K562 (cell line): ENCODE results near the gene HDGFL2. TPM values are rescaled to one million over a fixed set of nuclear protein-coding genes. Genes with fewer than 3 reads are reported as not detected.

ENCODE experiments used
- ATAC-seq: fragments of 200-7000 bp; cut with Tn5 transposase; 3 replicates; pipeline ENCODE4 v1.9.1; 2020; ENCODE audit warnings: moderate library complexity
- BruUV-seq: library from RNA; stranded (reverse); fragments of 400-500 nt; replicated peaks from 2 replicates; lab custom pipeline; 2021; lab: Mats Ljungman, UMichigan
- CTCF ChIA-PET: fragments of 300-600 bp; formaldehyde crosslinking; extraction: SDS; loops from one replicate; lab custom pipeline; 2021; ENCODE audit warnings: low intra/inter-chr PET ratio; lab: Yijun Ruan, JAX
- POLR2A ChIA-PET: fragments of 300-600, 350-650 bp; sonication (Branson Sonifier 250); formaldehyde crosslinking; extraction: SDS; loops from one replicate; lab custom pipeline; 2021; ENCODE audit warnings: antibody characterized with exemption, inconsistent platforms; lab: Yijun Ruan, JAX
- DNase-seq, 4 experiments: peaks; one replicate each; pipeline versions ENCODE4 v3.0.0 to v3.0.0-alpha.2; 2011 to 2018; ENCODE audit warnings: low spot score in 3 of 4, mixed read lengths in 3 of 4; ENCODE audit errors: extremely low read depth in 1 of 4
- FAIRE-seq: peaks from 2 replicates; lab custom pipeline; 2011; peaks lifted over from hg19 to GRCh38; lab: Jason Lieb, UNC
- H2AFZ ChIP-seq: 2 replicates; pipeline ENCODE4 v1.6.0; 2011; ENCODE audit warnings: low read depth, low read length, control low read depth, inconsistent platforms
- H3K27ac ChIP-seq: fragments of 200-600 bp; 3 replicates; pipeline ENCODE4 v1.8.0; 2011; ENCODE audit warnings: low read depth, mild to moderate bottlenecking, control low read depth, inconsistent platforms, low read length, moderate library complexity, mixed read lengths; ENCODE audit errors: extremely low read depth
- H3K27me3 ChIP-seq, 2 experiments: fragments of 300-600 bp in 1 of 2; 2 replicates in 1 of 2; 3 replicates in 1 of 2; pipeline versions ENCODE4 v1.6.0 to v1.8.0; 2011; ENCODE audit warnings: inconsistent platforms in 2 of 2, low read length in 2 of 2, mild to moderate bottlenecking in 1 of 2, mixed read lengths in 1 of 2, moderate library complexity in 1 of 2; ENCODE audit not compliant: control insufficient read depth in 2 of 2, insufficient read depth in 2 of 2
- H3K36me3 ChIP-seq: fragments of 300-600 bp; 3 replicates; pipeline ENCODE4 v1.8.0; 2011; ENCODE audit warnings: mild to moderate bottlenecking, low read length, inconsistent platforms; ENCODE audit not compliant: control insufficient read depth, insufficient read depth
- H3K4me1 ChIP-seq, 2 experiments: fragments of 200-600 bp in 1 of 2; replicated peaks in 1 of 2; 2 replicates in 1 of 2; 3 replicates in 1 of 2; pipeline versions ENCODE4 v1.5.1 to v1.8.0; 2011; ENCODE audit warnings: inconsistent platforms in 2 of 2, low read length in 2 of 2, mild to moderate bottlenecking in 1 of 2, mixed read lengths in 1 of 2, moderate library complexity in 1 of 2; ENCODE audit not compliant: control insufficient read depth in 2 of 2, insufficient read depth in 2 of 2
- H3K4me2 ChIP-seq: 2 replicates; pipeline ENCODE4 v1.6.1; 2011; ENCODE audit warnings: low read length, control low read depth, inconsistent platforms, mixed read lengths; ENCODE audit not compliant: insufficient read depth
- H3K4me3 ChIP-seq: fragments of 200-600 bp; sonication (generic), shearing (Covaris generic); 2 replicates; pipeline ENCODE4 v1.5.1; 2016; ENCODE audit warnings: control low read depth, inconsistent platforms
- H3K79me2 ChIP-seq: fragments of 200-600 bp; 3 replicates; pipeline ENCODE4 v1.8.0; 2011; ENCODE audit warnings: low read length, inconsistent platforms; ENCODE audit not compliant: control insufficient read depth, insufficient read depth
- H3K9ac ChIP-seq, 2 experiments: 2 replicates each; pipeline versions ENCODE4 v1.6.0 to v1.6.1; 2011; ENCODE audit warnings: low read depth in 2 of 2, low read length in 2 of 2, control low read depth in 1 of 2, inconsistent platforms in 1 of 2, mild to moderate bottlenecking in 1 of 2, mixed read lengths in 1 of 2; ENCODE audit not compliant: insufficient read depth in 1 of 2
- H3K9me1 ChIP-seq: one replicate; pipeline ENCODE4 v1.6.0; 2011; ENCODE audit warnings: inconsistent platforms, mild to moderate bottlenecking, low read length, moderate library complexity; ENCODE audit not compliant: control insufficient read depth, insufficient read depth
- H3K9me3 ChIP-seq: replicated peaks from 2 replicates; pipeline ENCODE4 v1.5.1; 2011; ENCODE audit warnings: low read depth, low read length, inconsistent platforms; ENCODE audit not compliant: control insufficient read depth, insufficient read depth
- H4K20me1 ChIP-seq: replicated peaks from 2 replicates; pipeline ENCODE4 v1.6.1; 2011; ENCODE audit warnings: low read length, inconsistent platforms, mixed read lengths; ENCODE audit not compliant: control insufficient read depth, insufficient read depth
- ERF ChIP-seq: fragments of 450-650 bp; formaldehyde crosslinking; IDR thresholded peaks from 2 replicates; pipeline ENCODE4 v1.4.0; 2020; ENCODE audit warnings: mild to moderate bottlenecking, mixed read lengths
- PCBP1 ChIP-seq: fragments of 200-400 bp; formaldehyde crosslinking; IDR thresholded peaks from 2 replicates; pipeline ENCODE4 v1.6.1; 2018; ENCODE audit warnings: mild to moderate bottlenecking, low read depth, low read length; ENCODE audit not compliant: poor library complexity, severe bottlenecking
- POLR2A ChIP-seq: fragments of 450-650 bp; conservative IDR thresholded peaks from 2 replicates; pipeline ENCODE4 v1.6.1; 2016
- POLR2G ChIP-seq: fragments of 200-400 bp; formaldehyde crosslinking; IDR thresholded peaks from 2 replicates; pipeline ENCODE4 v1.6.1; 2017; ENCODE audit warnings: low read depth, mild to moderate bottlenecking, antibody characterized with exemption, low read length, moderate library complexity
- WGBS: fragments of 100-300 bp; shearing (Covaris generic); methylation state at CpG from one replicate; pipeline ENCODE4 v1.1.6; 2016; ENCODE audit warnings: low coverage, mixed read lengths; ENCODE audit not compliant: insufficient coverage; ENCODE audit errors: missing lambda C conversion rate; 5-methylcytosine and 5-hydroxymethylcytosine counted together
- in situ Hi-C: fragments of 300-500 bp; cut with MboI; formaldehyde crosslinking; loops from 4 replicates; pipeline ENCODE4 v1.15.0; 2018; ENCODE audit warnings: inconsistent platforms, mixed read lengths
- intact Hi-C: fragments of 100-400 bp; cut with micrococcal nuclease; formaldehyde crosslinking; loops from 2 replicates; pipeline ENCODE4 v1.14.2; 2022
- polyA plus RNA-seq, 8 experiments: library from polyadenylated mRNA; depleted of rRNA in 4 of 8; stranded (reverse) in 5 of 8; unstranded in 3 of 8; fragments of >200 nt; fragmentation: Nextera tagmentation in 2 of 8; fragmentation: Illumina TruSeq in 1 of 8; extraction: Ambion mirVana in 2 of 8; extraction: Trizol in 1 of 8; gene quantifications; 2 replicates each; pipeline versions ENCODE4 v1.2.1 to v1.2.3, GENCODE V29; 2011 to 2014; ENCODE audit warnings: inconsistent platforms in 1 of 8, missing spikeins in 1 of 8
- total RNA-seq, 7 experiments: library from RNA; depleted of rRNA in 6 of 7; stranded (reverse); fragments of >200 nt in 6 of 7; fragmentation: Illumina TruSeq in 2 of 7; extraction: Trizol in 2 of 7; gene quantifications; 2 replicates each; pipeline versions ENCODE4 v1.2.1 to v1.2.3, GENCODE V29; 2011 to 2021; ENCODE audit warnings: low replicate concordance in 1 of 7

The HDGFL2 gene
- total and polyA plus RNA-seq, 9 of the 15 experiments (the other 6 are each of a cell fraction or from before 2014, with no cell fraction given) = 0.13 to 61.7 (median 16.0) TPM

GRCh38 chr19:4505570-4506448 is 33.7 kb downstream of the HDGFL2 start:
- Histone ChIP-seq H4K20me1 (peaks cover 5% of the 10 kb centered on the region; the same call in 1 of the 2 replicates), H2AFZ (no peak overlapping the region), H3K4me1 (peaks cover 0 to 78% of the 10 kb centered on the region in 2 experiments; a peak in 2 of 5 replicates), H3K4me3 (no peak overlapping the region), H3K27ac (no peak overlapping the region), H3K36me3 (peaks cover 17% of the 10 kb centered on the region; the same call in 1 of the 3 replicates), H3K9ac (peak overlapping the region in 1 of 2 experiments; percentile 35; a peak in 1 of 4 replicates), H3K79me2 (no peaks in the 10 kb centered on the region), H3K27me3 (peaks cover 0 to 4% of the 10 kb centered on the region in 2 experiments; a peak in 2 of 5 replicates), H3K9me1 (peaks cover 3% of the 10 kb centered on the region), H3K4me2 (no peak overlapping the region), H3K9me3 (no peaks in the 10 kb centered on the region)
- BruUV-seq = no TSS peak
- in situ Hi-C loops (no loop called here), intact Hi-C loops (no loop called here)
- 83% methylated on average over 34 of the region's 34 CpGs for WGBS
- ATAC-seq (no peak), DNase-seq (no peak), FAIRE-seq (no peak)
- CTCF ChIA-PET = no interaction called here
- TF ChIP-seq POLR2A (no peak), POLR2G (peak; percentile 28; the same call in 1 of the 2 replicates), PCBP1 (peak; percentile 35), ERF (CRISPR knock-in tag) (no peak)
- POLR2A ChIA-PET = interaction anchor here (0.7 kb wide), 1 partner anchor 210 kb away, joined by 3 read pairs; no protein-coding TSS in a partner anchor
